Parathyroid adenoma (tissue), 2 donors: ENCODE results near the gene ABHD17B.

Experiments used
- H2AFZ ChIP-seq: fragments of 300-600 bp; sonication (generic); one replicate; pipeline ENCODE4 v1.7.0; 2017; ENCODE audit warnings: antibody characterized with exemption, mild to moderate bottlenecking
- H3K27ac ChIP-seq: fragments of 300-600 bp; sonication (generic); one replicate; pipeline ENCODE4 v1.7.0; 2017
- H3K27me3 ChIP-seq: fragments of 300-600 bp; sonication (generic); one replicate; pipeline ENCODE4 v1.7.0; 2017; ENCODE audit warnings: low read length; ENCODE audit not compliant: control insufficient read depth, insufficient read depth
- H3K36me3 ChIP-seq: fragments of 300-600 bp; sonication (generic); one replicate; pipeline ENCODE4 v1.7.0; 2017; ENCODE audit warnings: low read length; ENCODE audit not compliant: control insufficient read depth, insufficient read depth
- H3K4me1 ChIP-seq: fragments of 300-600 bp; sonication (generic); one replicate; pipeline ENCODE4 v1.7.0; 2017; ENCODE audit warnings: control low read depth
- H3K4me2 ChIP-seq: fragments of 300-600 bp; sonication (generic); one replicate; pipeline ENCODE4 v1.7.0; 2017; ENCODE audit warnings: low read length
- H3K4me3 ChIP-seq: fragments of 300-600 bp; sonication (generic); one replicate; pipeline ENCODE4 v1.7.0; 2017; ENCODE audit warnings: low read depth, low read length
- H3K79me2 ChIP-seq: fragments of 300-600 bp; sonication (generic); one replicate; pipeline ENCODE4 v1.7.0; 2017; ENCODE audit warnings: control low read depth
- H3K9ac ChIP-seq: fragments of 300-600 bp; sonication (generic); one replicate; pipeline ENCODE4 v1.7.0; 2017; ENCODE audit warnings: mild to moderate bottlenecking
- H3K9me3 ChIP-seq: fragments of 300-600 bp; sonication (generic); one replicate; pipeline ENCODE4 v1.7.0; 2017; ENCODE audit warnings: low read length; ENCODE audit not compliant: control insufficient read depth
- TF ChIP-seq, protein P1 (sequence below): fragments of 300-600 bp; sonication (generic); IDR thresholded peaks from one replicate; pipeline ENCODE4 v1.7.0; 2017; ENCODE audit warnings: antibody characterized with exemption, mild to moderate bottlenecking
- donor health status: primary hyperparathyroidism.

ABHD17B gene

DNA sequence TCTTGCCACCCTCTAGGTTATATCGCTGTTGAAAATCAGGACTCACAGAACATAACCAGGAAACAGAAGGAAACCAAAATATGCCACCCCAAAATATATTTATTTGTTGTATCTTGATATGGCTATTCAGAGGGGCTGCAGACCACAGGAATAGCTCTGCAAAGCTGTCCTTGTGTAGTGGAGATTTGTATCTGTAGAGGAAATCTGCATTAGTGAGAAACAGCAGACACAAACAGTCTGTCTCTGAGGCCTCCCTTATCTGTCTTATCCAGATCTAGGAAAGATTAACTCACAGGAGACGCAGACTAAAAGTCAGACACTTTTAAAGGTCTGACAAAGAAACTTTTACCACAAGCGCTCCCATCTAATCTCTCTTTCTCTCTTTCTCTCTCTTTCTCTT is 88.5 kb downstream of the ABHD17B start:
- no peak overlapping the region for H3K9ac ChIP-seq
- H3K4me3 ChIP-seq, result peak overlapping the region; percentile 15
- no peaks in the 10 kb centered on the region for H3K36me3 ChIP-seq
- H3K27me3 ChIP-seq, result no peaks in the 10 kb centered on the region
- H3K4me1 ChIP-seq, result peaks cover 5% of the 10 kb centered on the region
- H3K4me2 ChIP-seq, result peak overlapping the region; percentile 53
- H2AFZ ChIP-seq, result no peak overlapping the region
- TF ChIP-seq, protein P1, sequence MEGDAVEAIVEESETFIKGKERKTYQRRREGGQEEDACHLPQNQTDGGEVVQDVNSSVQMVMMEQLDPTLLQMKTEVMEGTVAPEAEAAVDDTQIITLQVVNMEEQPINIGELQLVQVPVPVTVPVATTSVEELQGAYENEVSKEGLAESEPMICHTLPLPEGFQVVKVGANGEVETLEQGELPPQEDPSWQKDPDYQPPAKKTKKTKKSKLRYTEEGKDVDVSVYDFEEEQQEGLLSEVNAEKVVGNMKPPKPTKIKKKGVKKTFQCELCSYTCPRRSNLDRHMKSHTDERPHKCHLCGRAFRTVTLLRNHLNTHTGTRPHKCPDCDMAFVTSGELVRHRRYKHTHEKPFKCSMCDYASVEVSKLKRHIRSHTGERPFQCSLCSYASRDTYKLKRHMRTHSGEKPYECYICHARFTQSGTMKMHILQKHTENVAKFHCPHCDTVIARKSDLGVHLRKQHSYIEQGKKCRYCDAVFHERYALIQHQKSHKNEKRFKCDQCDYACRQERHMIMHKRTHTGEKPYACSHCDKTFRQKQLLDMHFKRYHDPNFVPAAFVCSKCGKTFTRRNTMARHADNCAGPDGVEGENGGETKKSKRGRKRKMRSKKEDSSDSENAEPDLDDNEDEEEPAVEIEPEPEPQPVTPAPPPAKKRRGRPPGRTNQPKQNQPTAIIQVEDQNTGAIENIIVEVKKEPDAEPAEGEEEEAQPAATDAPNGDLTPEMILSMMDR, result no peak
- H3K79me2 ChIP-seq, result no peaks in the 10 kb centered on the region
- H3K9me3 ChIP-seq, result no peaks in the 10 kb centered on the region
- no peak overlapping the region for H3K27ac ChIP-seq

DNA sequence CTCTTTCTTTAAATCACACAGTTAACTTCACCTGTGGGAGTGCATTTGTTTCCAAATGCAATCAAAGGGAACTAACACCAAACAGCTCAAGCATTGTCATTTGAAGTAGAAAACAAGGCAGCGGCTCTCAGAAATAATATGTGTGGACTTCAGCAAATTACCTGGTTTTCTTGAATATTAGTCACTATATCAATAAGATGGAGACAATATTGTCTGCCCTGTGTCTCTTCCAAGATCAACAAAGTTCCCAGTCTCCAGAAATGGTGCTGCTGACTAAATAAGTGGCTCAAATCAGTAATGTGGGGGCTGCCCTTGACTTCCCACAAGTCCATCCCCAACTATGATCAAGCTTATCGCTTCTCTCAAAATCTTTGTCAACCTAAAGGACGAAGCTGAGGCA is 89.6 kb downstream of the ABHD17B start:
- H3K27ac ChIP-seq, result no peak overlapping the region
- peaks cover 5% of the 10 kb centered on the region for H3K4me1 ChIP-seq
- H3K4me3 ChIP-seq, result no peak overlapping the region

DNA sequence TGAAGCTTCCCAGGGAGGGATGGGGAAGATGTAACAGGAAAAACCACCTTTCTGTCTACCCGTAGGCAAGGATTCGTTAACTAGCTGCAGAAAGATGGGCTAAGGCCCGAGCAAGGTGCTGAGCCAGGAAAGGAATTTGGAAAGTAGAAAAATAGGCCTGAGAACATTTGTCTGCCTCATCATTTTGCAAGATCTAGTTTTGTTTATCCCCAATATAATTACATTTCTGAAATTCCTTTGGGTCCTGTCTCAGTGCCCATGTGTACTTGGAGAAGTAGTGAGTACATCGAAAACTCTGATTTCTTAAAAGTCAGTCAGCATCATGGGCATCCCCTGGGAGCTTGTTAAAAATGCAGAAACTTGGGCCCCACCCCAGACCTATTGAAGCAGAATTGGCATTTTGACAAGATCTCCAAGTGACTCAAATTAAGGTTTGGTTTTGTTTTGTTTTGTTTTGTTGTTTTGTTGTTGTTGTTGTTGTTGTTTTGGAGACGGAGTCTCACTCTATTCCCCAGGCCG is 90.5 kb downstream of the ABHD17B start:
- H3K4me2 ChIP-seq, result no peak overlapping the region
- H3K79me2 ChIP-seq, result no peaks in the 10 kb centered on the region
- peaks cover 5% of the 10 kb centered on the region for H3K4me1 ChIP-seq
- no peak overlapping the region for H3K9ac ChIP-seq
- H2AFZ ChIP-seq, result no peak overlapping the region
- H3K27ac ChIP-seq, result no peak overlapping the region
- TF ChIP-seq, protein P1, result no peak
- no peaks in the 10 kb centered on the region for H3K36me3 ChIP-seq
- H3K9me3 ChIP-seq, result no peaks in the 10 kb centered on the region
- H3K27me3 ChIP-seq, result no peaks in the 10 kb centered on the region
- H3K4me3 ChIP-seq, result no peak overlapping the region

More for the DNA sequence above, 89.6 kb downstream of the ABHD17B start:
- Histone ChIP-seq H3K79me2 (no peaks in the 10 kb centered on the region), H2AFZ (peak overlapping the region; percentile 28), H3K9ac (no peak overlapping the region), H3K27me3 (no peaks in the 10 kb centered on the region), H3K36me3 (no peaks in the 10 kb centered on the region), H3K4me2 (no peak overlapping the region), H3K9me3 (no peaks in the 10 kb centered on the region)
- TF ChIP-seq, protein P1, result no peak

DNA sequence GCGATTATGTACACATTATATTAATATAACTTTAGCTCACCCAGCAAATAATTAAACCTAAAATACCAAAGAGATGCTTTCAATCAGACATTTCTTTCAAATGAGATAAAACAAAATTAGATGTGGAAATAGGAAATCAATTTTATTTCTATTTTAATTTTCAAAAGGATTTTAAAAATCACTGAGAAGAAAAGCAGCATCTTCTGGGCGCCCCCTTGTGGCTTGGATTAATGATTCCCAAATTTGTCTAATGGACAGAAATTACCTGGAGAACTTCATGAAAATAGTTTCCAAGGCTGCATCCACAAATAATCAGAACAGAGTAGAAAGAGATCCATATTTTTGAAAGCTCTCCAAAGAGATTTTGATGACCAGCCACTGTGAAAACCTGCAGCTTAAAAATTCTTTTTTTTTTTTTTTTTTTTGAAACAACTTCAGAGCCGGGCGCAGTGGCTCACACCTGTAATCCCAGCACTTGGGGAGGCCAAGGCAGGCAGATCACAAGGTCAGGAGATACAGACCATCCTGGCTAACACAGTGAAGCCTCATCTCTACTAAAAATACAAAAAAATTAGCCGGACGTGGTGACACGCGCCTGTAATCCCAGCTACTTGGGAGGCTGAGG is 91.8 kb downstream of the ABHD17B start:
- no peak overlapping the region for H3K4me3 ChIP-seq
- H3K27me3 ChIP-seq, result no peaks in the 10 kb centered on the region
- peaks cover 5% of the 10 kb centered on the region for H3K4me1 ChIP-seq
- no peak overlapping the region for H2AFZ ChIP-seq
- no peaks in the 10 kb centered on the region for H3K36me3 ChIP-seq
- H3K79me2 ChIP-seq, result no peaks in the 10 kb centered on the region
- H3K4me2 ChIP-seq, result no peak overlapping the region
- no peak overlapping the region for H3K9ac ChIP-seq
- H3K9me3 ChIP-seq, result no peaks in the 10 kb centered on the region
- no peak overlapping the region for H3K27ac ChIP-seq
- TF ChIP-seq, protein P1, result peak; percentile 61

DNA sequence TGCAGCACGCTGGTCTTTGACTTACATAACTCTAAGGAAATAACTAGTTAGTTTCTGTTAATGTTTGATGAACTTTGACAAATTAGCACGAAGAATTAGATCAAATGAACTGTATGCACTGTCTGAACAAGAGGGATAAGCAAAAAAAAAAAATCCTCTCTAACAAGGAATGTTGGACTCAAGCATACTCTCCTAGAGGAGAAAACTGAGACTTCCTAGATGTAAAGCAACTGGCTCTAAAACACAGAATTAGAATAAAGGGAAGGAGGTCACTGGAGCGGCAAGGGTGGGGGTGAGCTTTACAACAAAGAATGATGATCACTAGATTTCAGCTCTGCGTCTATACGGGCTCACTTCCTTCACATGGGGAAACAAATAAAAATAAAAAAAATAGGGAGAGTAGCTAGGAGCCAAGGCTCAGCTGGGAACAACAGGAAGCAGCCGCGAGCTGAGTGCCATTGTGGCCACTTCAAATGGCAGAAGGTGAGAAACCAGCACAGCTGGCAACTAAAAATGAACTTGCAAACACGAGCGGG is 94.0 kb downstream of the ABHD17B start:
- Histone ChIP-seq H3K27me3 (no peaks in the 10 kb centered on the region), H3K27ac (no peak overlapping the region), H3K4me1 (peaks cover 3% of the 10 kb centered on the region), H3K36me3 (no peaks in the 10 kb centered on the region), H3K4me3 (no peak overlapping the region), H3K79me2 (no peaks in the 10 kb centered on the region), H3K9me3 (no peaks in the 10 kb centered on the region), H3K9ac (no peak overlapping the region), H3K4me2 (no peak overlapping the region), H2AFZ (no peak overlapping the region)
- TF ChIP-seq, protein P1, result no peak
